Stimulated activated memory B cell treated with anti-CD40 and anti-IgM and Interleukin-4, amounts not matched to agents 10 μg/mL and 1 μg/mL and 100 μg/mL, for 72 hours (primary cell): ENCODE measurements around the gene PUSL1.

ENCODE experiments used
- ATAC-seq: fragments of 150-1000 bp; cut with Tn5 transposase; 2 replicates; pipeline ENCODE4 v1.10.0; 2021
- H3K27ac Mint-ChIP-seq: one replicate; pipeline ENCODE4 v1.8.0; 2022; ENCODE audit warnings: mild to moderate bottlenecking, mixed read lengths
- H3K27me3 Mint-ChIP-seq: one replicate; pipeline ENCODE4 v1.8.0; 2022; ENCODE audit warnings: mixed read lengths
- H3K36me3 Mint-ChIP-seq: one replicate; pipeline ENCODE4 v1.8.0; 2022; ENCODE audit warnings: mixed read lengths
- H3K4me1 Mint-ChIP-seq: one replicate; pipeline ENCODE4 v1.8.0; 2022; ENCODE audit warnings: mixed read lengths
- H3K4me3 Mint-ChIP-seq: one replicate; pipeline ENCODE4 v1.8.0; 2022; ENCODE audit warnings: mild to moderate bottlenecking, moderate library complexity, mixed read lengths
- H3K9me3 Mint-ChIP-seq: one replicate; pipeline ENCODE4 v1.8.0; 2022; ENCODE audit warnings: mixed read lengths

Gene PUSL1

DNA sequence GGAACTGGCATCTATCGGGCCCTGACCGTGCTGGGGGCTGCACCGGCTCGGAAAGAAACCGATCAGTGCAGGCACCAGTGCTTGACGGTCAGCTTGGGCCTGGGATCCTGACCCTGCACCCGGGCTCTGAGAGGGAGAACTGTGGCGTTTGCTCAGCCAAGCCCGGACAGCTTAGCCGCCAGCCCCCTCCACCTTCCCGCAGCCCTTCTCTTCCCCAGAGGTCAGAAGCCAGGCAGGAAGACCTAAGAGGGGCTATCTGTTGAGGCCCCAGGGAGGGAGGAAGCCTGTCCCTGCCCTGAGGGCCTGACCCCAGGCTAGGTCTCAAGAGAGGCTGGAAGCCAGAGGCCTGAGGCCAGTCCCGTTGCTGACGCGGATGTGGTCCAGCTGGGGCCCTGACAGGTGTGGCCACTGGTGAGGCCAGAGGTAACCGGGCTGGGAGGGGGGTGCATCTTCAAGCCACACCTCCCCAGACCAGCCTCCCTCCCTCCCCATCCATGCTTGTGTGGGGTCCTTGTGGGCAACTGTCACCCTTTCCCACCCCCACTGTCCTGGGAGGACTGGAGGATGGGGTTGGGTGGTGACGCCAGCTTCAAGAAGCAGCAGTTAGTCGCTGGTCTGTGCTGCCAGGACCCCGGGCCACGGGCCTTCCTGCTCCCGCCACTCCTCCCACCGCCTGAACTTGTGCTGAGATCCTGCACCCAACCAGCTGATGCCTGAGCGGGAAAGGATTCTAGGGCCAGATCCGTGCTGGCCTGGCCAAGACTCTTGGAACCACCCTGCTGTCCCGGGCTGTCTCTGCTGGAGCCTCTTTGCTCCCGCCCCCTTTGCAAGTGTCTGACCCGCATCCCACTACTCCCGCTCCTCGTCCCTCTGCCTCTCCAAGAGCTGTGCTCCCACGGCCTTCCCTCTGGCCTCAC is 43.4 kb downstream of the PUSL1 start:
- Mint-ChIP-seq H3K27me3 (peaks cover 35% of the 10 kb centered on the region), H3K36me3 (no peaks in the 10 kb centered on the region), H3K4me3 (peak overlapping the region; percentile 38), H3K9me3 (no peaks in the 10 kb centered on the region), H3K4me1 (peaks cover 46% of the 10 kb centered on the region), H3K27ac (no peak overlapping the region)
- ATAC-seq = no peak

DNA sequence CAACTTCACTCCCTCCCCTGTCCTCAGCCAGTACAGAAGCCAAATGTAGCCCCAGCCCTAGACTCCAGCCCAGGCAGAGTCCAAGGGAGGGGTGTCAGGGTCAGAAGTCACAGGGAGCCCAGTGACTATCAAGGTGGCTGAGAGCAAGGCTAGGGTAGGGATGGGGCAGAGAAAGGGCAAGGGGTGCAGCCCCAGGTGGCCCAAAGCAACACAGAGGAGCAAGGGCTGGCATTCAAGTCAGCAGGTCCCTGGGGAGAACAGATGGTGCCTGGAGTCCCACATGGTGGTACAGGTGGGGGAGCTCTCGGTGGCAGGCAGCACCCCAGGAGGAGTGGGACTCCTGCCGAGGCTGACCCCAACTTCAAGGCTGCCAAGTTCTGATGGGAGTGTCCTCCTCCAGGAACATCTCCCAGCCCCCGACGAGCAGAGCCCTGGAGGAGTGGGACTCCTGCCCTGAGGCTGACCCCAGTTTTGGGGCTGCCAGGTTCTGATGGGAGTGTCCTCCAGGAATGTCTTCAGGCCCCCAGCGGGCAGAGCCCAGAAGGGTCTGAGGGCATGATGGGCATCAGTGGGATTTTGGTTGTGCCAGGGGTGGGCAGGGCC is 44.5 kb downstream of the PUSL1 start:
- no peak overlapping the region for H3K4me3 Mint-ChIP-seq
- ATAC-seq = no peak

DNA sequence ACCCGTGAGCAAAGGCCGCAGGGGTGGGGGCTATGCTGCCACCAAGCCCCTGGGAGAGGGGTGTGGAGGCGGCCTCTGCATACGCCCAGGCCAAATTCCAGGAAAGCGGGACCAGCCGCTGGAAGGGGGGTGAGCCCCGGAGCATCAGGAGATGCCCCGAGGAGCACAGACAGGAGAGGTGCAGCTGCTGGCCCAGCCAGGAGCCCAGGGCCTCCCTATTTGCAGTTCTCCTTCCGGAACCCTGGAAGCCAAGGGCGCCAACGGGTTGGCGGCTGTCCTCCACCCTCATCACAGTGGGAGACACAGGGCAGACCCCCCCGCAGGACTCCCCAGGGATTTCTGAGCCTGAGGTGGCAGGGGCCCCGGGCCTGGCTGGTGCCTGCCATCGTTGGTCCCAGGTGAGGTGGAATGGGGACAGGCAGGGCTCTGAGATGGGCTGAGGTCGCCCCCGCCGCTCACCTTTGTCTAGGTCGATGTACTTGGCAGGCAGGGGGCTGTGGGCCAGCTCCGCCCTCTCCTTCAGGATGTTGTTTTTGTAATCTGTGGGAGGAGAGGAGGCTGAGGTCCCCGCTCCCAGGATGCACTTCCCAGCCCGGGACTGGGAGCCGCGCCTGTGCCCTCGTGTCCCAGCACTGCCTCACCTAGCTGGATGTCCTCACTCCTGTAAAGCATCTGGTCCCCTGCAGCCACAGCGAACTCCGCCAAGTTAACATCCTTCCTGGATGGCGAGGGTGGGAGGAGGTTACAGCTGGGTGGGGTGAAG is 45.2 kb downstream of the PUSL1 start:
- no peaks in the 10 kb centered on the region for H3K9me3 Mint-ChIP-seq
- H3K4me3 Mint-ChIP-seq = no peak overlapping the region
- ATAC-seq = no peak
- H3K36me3 Mint-ChIP-seq = no peaks in the 10 kb centered on the region
- H3K27me3 Mint-ChIP-seq = peaks cover 53% of the 10 kb centered on the region
- peak overlapping the region; percentile 32 for H3K27ac Mint-ChIP-seq
- peaks cover 47% of the 10 kb centered on the region for H3K4me1 Mint-ChIP-seq

More for the DNA sequence above, 44.5 kb downstream of the PUSL1 start:
- Mint-ChIP-seq H3K27ac (no peak overlapping the region), H3K27me3 (peaks cover 46% of the 10 kb centered on the region), H3K4me1 (peaks cover 45% of the 10 kb centered on the region), H3K36me3 (no peaks in the 10 kb centered on the region), H3K9me3 (no peaks in the 10 kb centered on the region)

DNA sequence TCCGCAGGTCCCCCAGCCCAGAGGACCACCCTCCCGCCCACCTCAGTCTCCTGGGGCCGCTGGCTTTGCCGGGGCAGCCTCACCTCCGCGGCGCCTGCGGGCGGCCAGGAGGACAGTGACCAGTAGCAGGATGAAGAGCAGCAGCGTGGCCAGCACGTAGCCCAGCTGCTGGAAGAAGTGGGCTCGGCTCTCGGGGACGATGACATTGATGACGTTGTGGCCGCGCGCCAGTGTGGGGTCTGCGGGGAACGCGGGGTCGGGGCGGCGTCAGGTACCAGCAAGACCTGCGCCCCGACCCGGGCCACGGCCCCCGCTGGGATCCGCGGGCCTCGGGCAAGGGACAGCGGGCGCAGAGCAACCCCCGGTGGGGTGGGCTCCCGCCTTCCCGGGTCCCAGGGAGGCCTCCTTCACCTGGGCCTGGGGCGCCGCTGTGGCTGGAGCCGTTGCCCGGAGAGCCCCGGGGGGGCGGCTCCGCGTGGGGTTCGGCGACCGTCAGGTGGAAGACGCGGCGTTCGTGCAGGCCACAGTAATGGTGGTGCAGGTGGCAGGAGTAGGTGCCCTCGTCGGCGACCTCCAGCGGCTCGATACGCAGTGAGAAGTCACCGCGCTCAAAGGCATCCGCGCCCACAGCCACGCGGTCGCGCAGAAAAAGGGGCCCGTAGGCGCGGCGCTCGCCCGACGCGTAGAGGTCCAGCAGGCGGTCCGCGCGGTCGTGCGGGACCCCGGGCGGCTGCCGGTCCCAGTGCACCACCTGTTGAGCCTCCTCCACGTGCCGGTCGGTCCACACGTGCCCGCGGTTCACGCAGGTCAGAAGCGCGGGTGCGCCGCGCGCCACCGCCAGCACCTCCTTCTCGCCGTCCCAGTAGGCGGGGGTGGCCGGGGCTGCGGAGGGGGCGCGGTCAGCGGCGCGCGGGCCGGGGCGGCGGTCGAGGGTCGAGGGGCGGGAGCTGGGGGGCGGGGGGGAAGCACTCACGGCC is 46.2 kb downstream of the PUSL1 start:
- peak overlapping the region; percentile 43 for H3K4me3 Mint-ChIP-seq
- H3K36me3 Mint-ChIP-seq = no peaks in the 10 kb centered on the region
- H3K27ac Mint-ChIP-seq = peak overlapping the region; percentile 32
- peaks cover 63% of the 10 kb centered on the region for H3K27me3 Mint-ChIP-seq
- H3K9me3 Mint-ChIP-seq = no peaks in the 10 kb centered on the region
- peaks cover 57% of the 10 kb centered on the region for H3K4me1 Mint-ChIP-seq
- no peak for ATAC-seq

DNA sequence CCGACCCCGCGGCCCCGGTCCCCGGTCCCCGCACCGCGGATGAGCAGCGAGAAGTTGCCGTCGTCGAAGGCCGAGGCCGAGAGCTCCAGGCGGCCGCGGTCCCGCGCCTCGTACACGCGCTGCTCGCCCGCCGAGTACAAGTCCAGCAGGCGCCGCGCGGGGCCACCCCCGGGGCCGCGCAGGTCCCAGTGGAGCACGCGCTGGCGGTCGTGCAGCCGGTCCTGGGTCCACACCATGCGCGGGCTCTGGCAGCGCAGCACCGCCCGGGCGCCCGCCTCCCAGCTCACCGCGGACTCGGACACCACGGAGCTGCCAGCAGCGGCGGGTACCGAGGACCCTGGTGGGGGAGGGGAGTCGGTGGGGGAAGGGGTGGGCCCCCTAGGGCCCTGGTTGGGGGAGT is 47.0 kb downstream of the PUSL1 start:
- peak; percentile 4 for ATAC-seq
- peaks cover 67% of the 10 kb centered on the region for H3K27me3 Mint-ChIP-seq
- no peaks in the 10 kb centered on the region for H3K9me3 Mint-ChIP-seq
- no peaks in the 10 kb centered on the region for H3K36me3 Mint-ChIP-seq
- no peak overlapping the region for H3K27ac Mint-ChIP-seq
- no peak overlapping the region for H3K4me3 Mint-ChIP-seq
- peaks cover 62% of the 10 kb centered on the region for H3K4me1 Mint-ChIP-seq

DNA sequence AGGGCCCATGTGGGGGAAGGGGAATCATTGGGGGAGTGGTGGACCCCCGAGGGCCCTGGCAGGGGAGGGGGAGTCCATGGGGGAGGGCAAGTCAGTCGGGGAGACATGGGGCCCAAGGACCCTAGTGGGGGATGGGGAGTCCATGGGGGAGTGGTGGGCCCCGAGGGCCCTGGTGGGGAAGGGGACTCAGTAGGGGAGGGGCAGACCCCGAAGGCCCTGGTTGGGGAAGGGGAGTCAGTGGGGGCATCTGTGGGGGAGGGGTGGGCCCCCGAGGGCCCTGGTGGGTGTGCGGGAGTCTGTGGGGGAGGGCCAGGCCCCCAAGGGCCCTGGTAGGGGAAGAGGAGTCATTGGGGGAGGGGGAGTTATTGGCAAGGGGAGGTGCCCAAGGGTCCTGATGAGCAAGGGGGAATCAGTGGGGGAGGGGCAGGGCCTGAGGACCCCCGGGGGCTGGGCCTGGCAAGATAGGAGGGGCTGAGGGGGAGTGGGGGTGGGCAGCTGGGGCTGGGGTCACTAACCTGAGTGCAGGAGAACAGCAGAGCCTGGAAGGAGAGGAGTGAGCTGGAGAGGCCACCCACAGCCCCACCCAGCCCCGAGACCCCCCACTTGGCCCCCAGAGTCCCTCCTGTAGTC is 47.9 kb downstream of the PUSL1 start:
- Mint-ChIP-seq H3K4me1 (peaks cover 62% of the 10 kb centered on the region), H3K27ac (no peak overlapping the region), H3K4me3 (no peak overlapping the region), H3K9me3 (no peaks in the 10 kb centered on the region), H3K36me3 (no peaks in the 10 kb centered on the region), H3K27me3 (peaks cover 76% of the 10 kb centered on the region)
- ATAC-seq = peak; percentile 20

DNA sequence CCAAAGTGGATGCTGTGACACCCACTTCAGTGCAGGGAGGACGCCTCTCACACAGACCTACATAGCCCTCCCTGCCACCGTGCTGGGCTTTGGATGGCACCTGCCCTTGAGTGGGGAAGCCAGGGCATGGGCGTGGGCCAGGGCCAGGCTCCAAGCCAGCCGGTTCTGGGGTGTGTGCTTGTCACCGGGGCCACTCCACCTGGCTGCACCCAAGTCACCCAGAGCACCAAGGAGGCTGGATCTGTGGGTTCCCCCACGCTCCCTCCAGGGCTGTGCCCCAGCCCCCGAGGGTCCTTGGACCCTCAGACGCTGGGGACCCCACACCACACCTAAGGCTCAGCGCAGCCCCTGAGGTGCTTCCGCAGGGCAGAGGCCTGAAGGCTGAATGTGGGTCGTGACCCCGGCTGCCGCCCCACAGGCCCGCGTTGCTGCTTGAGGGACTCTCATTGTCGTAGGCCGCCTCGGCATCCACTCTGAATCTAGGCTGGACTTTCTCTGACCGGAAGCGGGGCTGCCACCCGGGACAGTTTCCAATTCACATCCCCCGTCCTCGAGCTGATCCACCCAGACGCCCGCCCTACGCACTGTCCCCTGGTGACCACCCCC is 48.5 kb downstream of the PUSL1 start:
- Mint-ChIP-seq H3K27ac (no peak overlapping the region), H3K9me3 (no peaks in the 10 kb centered on the region), H3K4me1 (peaks cover 62% of the 10 kb centered on the region)

DNA sequence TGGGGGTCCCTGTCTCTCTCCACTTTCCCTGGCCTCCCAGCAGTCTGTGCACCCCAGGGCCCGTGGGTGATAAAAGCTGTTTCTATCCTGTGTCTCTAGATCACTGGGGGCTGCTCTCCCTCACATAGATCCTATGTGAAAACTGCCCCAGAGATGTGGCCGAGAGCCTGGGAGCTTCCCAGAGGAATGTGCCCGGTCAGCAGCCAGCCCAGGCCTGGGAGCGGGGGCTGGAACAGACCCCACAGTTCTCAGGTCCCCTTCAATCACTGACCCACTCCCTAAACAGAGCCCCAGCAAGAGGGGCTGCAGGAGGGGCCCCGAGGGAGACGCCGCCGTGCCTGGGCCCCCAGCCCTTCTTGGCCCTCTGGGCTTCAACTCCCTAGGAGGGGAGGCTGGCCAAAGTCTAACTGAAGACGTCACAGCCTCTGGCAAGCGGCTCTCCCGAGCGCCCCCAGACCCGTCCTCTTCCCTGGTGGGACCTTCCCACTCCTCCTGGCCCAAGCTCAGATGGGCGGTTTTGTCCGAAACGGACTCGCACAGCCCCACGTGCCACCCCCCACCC is 49.6 kb downstream of the PUSL1 start:
- H3K4me1 Mint-ChIP-seq = peaks cover 51% of the 10 kb centered on the region
- no peak overlapping the region for H3K27ac Mint-ChIP-seq
- peaks cover 65% of the 10 kb centered on the region for H3K27me3 Mint-ChIP-seq
- no peak overlapping the region for H3K4me3 Mint-ChIP-seq
- ATAC-seq = no peak
- H3K9me3 Mint-ChIP-seq = no peaks in the 10 kb centered on the region
- H3K36me3 Mint-ChIP-seq = no peaks in the 10 kb centered on the region

More for the DNA sequence above, 48.5 kb downstream of the PUSL1 start:
- no peak for ATAC-seq
- H3K4me3 Mint-ChIP-seq = no peak overlapping the region
- peaks cover 76% of the 10 kb centered on the region for H3K27me3 Mint-ChIP-seq
- no peaks in the 10 kb centered on the region for H3K36me3 Mint-ChIP-seq

DNA sequence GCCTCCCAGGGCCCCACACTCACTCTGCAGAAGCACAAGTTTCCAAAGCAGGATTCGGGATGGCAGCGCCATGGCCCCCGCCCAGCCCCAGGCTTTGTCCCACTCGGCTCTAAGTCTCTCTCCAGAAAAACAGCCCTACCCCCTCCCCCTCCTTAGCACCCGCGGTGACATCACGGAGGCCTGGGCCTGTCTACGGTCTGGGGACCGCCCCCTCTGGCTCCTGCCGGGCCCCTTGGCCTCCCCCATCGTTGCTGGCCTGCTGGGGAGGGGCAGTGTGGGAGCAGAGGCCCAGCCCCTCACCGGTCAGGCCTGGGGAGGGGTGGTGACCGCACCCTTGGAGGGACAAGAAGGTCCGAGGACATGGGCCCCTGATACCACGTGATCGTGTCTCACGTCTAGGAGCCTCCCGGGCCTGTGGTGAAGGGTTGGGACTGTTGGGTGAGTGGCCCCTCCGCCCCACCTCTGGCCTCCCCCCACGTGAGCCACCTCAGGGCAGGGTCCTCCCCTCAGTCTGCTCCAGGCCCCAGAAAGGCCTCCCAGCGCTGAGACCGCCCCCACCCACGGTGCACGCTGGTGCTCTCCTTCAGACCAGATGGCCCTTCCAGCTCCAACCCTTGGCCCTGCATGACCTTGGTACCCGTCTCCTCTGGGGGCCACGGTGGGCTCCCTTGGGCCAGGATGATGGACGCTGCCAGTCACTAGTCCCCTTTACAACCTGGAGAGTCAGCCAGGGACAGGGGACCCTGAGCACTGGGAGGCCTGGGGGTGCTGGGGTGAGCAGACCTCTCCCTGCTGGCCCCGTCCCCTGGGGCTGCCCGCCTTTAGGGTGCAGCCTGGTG is 50.3 kb downstream of the PUSL1 start, which contains the start of gene MXRA8:
MXRA8 (minus strand) TSS at position 123 of the 839 bp plus-strand sequence; CDS start at position 72, 51 bp downstream.
- ATAC-seq = no peak
- no peak within 1 kb of the TSS for H3K4me3 Mint-ChIP-seq
- no peak within 1 kb of the TSS for H3K27ac Mint-ChIP-seq

DNA sequence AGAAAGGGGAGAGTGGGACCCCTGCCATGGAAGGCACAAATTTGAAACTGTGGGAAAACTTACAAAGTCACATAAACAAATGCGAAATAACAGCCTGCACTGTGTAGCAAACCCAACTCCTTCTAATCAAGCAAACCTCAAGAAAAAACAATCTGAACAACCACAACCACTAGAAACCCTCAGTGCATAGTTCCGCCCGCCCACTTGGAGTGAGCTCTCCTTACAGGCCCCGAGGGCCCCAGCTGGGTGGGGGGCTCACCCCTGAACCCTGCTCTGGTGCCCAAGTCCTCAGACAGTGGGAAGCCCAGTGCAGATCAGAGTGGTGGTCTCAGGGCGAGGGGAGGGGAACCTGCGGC is 50.9 kb downstream of the PUSL1 start:
- peak; percentile 1 for ATAC-seq
- Mint-ChIP-seq H3K36me3 (no peaks in the 10 kb centered on the region), H3K4me3 (no peak overlapping the region), H3K9me3 (no peaks in the 10 kb centered on the region), H3K27me3 (peaks cover 52% of the 10 kb centered on the region), H3K4me1 (peaks cover 38% of the 10 kb centered on the region), H3K27ac (no peak overlapping the region)

More for the DNA sequence above, 50.3 kb downstream of the PUSL1 start, which contains the start of gene MXRA8:
- Mint-ChIP-seq H3K36me3 (no peaks in the 10 kb centered on the region), H3K4me1 (peaks cover 44% of the 10 kb centered on the region), H3K9me3 (no peaks in the 10 kb centered on the region), H3K27me3 (peaks cover 58% of the 10 kb centered on the region)

DNA sequence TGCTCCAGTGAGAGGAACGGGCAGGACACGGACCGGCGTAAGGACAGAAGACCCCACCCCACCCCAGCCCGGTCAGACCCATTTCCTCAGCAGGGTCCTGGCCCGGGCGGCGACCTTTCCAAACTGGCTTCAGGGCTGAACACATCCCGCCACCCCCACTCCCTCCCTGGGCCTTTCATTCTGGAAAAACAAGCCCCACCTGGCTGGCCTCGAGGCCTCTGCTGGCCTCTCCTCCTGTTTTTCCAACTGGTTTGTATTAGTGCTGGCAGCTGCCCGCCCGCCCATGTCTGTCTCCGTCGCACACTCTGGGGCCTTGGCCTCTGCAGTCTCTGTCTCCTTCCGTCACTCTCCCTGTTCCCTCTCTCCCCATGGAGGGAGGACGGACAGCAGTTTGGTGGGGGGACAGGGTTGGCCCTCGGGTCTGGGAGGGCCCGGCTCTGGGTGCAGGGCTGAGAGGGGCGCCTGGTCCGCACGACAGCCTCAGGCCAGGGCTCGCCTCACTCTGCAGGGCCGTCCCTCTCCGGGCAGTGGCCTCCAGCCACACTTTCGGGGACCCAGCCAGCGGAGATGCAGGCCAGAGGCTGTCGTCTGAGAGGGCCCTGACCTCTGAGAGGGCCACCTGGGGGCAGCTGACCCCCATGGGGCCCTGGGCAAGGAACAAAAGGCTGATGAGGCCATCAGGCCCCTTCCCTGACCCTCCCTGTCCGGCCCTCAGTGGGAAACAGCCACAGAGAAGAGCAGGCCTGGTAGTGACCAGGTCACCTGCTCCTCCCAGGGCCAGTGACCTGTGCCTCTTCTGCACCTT is 51.5 kb downstream of the PUSL1 start:
- H3K27ac Mint-ChIP-seq = no peak overlapping the region
- H3K9me3 Mint-ChIP-seq = no peaks in the 10 kb centered on the region
- H3K4me3 Mint-ChIP-seq = no peak overlapping the region
- H3K36me3 Mint-ChIP-seq = no peaks in the 10 kb centered on the region
- no peak for ATAC-seq
- peaks cover 32% of the 10 kb centered on the region for H3K4me1 Mint-ChIP-seq
- peaks cover 46% of the 10 kb centered on the region for H3K27me3 Mint-ChIP-seq

DNA sequence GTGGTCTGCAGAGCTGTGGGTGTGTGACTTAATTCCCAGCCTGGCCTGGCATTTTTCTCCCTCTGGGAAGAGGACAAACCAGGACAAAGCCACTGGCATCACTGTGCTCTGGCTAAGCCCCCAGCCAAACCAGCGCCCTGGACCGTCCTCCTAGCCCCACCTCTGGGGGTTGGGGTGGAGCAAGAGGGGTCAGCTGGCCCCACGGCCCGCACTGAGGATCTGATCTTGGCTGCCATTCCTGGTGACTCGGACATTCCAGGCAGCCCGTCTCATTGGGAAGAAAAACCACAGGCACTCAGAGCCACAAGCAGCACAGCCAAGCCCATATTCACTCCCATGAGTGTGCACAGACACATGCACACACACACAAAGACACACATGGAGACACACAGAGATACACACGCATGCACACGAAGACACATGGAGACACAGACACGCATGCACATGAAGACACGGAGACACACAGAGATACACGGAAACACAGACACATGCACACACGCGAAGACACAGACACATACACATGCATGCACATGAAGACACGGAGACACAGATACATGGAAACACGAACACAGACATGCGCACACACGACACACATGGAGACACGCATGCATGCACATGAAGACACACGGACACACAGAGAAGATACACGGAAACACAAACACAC is 52.2 kb downstream of the PUSL1 start:
- no peak overlapping the region for H3K27ac Mint-ChIP-seq
- peaks cover 31% of the 10 kb centered on the region for H3K4me1 Mint-ChIP-seq
- ATAC-seq = no peak
- H3K9me3 Mint-ChIP-seq = no peaks in the 10 kb centered on the region
- no peak overlapping the region for H3K4me3 Mint-ChIP-seq
- H3K27me3 Mint-ChIP-seq = peaks cover 43% of the 10 kb centered on the region
- no peaks in the 10 kb centered on the region for H3K36me3 Mint-ChIP-seq
